Fibroblast of the aortic adventitia (primary cell): ENCODE results near the gene VTI1B. TPM values are rescaled to one million over a fixed set of nuclear protein-coding genes. Genes with fewer than 3 reads are reported as not detected.
"Not testable (repeated sequence)": the region's sequence is repeated elsewhere in the genome, so short reads cannot be mapped to it uniquely, and the experiment has no call there.

Source experiments
- DNase-seq: peaks from one replicate; pipeline ENCODE4 v3.0.0-alpha.2; 2010; ENCODE audit warnings: low read depth
- H3K4me3 ChIP-seq: 2 replicates; pipeline ENCODE4 v1.5.1; 2011; ENCODE audit warnings: low read depth, mild to moderate bottlenecking, control low read depth, low read length, moderate library complexity
- CTCF ChIP-seq: IDR thresholded peaks from 2 replicates; pipeline ENCODE4 v1.5.1; 2011; ENCODE audit warnings: mild to moderate bottlenecking, low read length, control low read depth, inconsistent platforms; ENCODE audit not compliant: insufficient read depth
- total RNA-seq: library from RNA; depleted of rRNA; stranded (reverse); fragments of >200 nt; gene quantifications from 2 replicates; pipeline ENCODE4 v1.2.3, GENCODE V29; 2012; ENCODE audit warnings: low replicate concordance

Gene VTI1B
- total RNA-seq, 1 donor: 69.0 TPM

- no peak overlapping the region for H3K4me3 ChIP-seq
- DNase-seq: peak; percentile 25
- no peak for TF ChIP-seq CTCF
Measured at GRCh38 chr14:67636361-67636919, 38.0 kb downstream of the VTI1B start.

GRCh38 chr14:67633451-67634147 lies 40.8 kb downstream of the VTI1B start:
- no peak for TF ChIP-seq CTCF
- no peak overlapping the region for H3K4me3 ChIP-seq

GRCh38 chr14:67630938-67631337 lies 43.5 kb downstream of the VTI1B start:
- TF ChIP-seq CTCF: no peak
- no peak overlapping the region for H3K4me3 ChIP-seq
- DNase-seq: no peak

More at GRCh38 chr14:67633451-67634147, 40.8 kb downstream of the VTI1B start:
- no peak for DNase-seq

- no peak for TF ChIP-seq CTCF
- no peak for DNase-seq
- H3K4me3 ChIP-seq: no peak overlapping the region
Measured at GRCh38 chr14:67630186-67630585, 44.2 kb downstream of the VTI1B start.

GRCh38 chr14:67627519-67627918 lies 46.9 kb downstream of the VTI1B start:
- TF ChIP-seq CTCF: no peak
- H3K4me3 ChIP-seq: no peak overlapping the region
- DNase-seq: no peak

GRCh38 chr14:67626131-67626530 lies 48.3 kb downstream of the VTI1B start:
- not testable (repeated sequence) for H3K4me3 ChIP-seq, DNase-seq

GRCh38 chr14:67623114-67623513 lies 51.3 kb downstream of the VTI1B start:
- TF ChIP-seq CTCF: no peak
- no peak overlapping the region for H3K4me3 ChIP-seq
- no peak for DNase-seq
